ENCODE data around the gene GRIN3B.
A peak's percentile ranks its signal among the peaks of the same experiment; 100 is the strongest.
"Not testable (repeated sequence)": the region's sequence is repeated elsewhere in the genome, so short reads cannot be mapped to it uniquely, and the experiment has no call there.

The GRIN3B gene, protein sequence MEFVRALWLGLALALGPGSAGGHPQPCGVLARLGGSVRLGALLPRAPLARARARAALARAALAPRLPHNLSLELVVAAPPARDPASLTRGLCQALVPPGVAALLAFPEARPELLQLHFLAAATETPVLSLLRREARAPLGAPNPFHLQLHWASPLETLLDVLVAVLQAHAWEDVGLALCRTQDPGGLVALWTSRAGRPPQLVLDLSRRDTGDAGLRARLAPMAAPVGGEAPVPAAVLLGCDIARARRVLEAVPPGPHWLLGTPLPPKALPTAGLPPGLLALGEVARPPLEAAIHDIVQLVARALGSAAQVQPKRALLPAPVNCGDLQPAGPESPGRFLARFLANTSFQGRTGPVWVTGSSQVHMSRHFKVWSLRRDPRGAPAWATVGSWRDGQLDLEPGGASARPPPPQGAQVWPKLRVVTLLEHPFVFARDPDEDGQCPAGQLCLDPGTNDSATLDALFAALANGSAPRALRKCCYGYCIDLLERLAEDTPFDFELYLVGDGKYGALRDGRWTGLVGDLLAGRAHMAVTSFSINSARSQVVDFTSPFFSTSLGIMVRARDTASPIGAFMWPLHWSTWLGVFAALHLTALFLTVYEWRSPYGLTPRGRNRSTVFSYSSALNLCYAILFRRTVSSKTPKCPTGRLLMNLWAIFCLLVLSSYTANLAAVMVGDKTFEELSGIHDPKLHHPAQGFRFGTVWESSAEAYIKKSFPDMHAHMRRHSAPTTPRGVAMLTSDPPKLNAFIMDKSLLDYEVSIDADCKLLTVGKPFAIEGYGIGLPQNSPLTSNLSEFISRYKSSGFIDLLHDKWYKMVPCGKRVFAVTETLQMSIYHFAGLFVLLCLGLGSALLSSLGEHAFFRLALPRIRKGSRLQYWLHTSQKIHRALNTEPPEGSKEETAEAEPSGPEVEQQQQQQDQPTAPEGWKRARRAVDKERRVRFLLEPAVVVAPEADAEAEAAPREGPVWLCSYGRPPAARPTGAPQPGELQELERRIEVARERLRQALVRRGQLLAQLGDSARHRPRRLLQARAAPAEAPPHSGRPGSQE

DNA sequence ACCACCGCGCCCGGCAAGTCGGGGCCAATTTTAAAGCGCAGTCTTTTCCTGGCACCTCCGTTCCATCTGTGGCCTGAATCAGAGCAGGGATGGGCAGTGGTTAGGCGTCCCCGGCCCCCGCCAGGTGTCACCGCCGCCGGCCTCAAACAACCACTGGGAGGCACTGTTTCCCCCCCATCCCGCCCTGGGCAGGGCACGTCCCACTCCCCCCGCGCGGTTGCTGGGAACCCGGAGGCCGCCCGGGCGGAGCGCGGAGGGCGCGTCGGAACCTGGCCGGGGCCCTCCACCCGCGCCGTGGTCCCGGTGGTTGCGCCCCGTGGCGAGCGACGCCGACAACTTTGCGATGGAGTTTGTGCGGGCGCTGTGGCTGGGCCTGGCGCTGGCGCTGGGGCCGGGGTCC is at the start of gene GRIN3B:
Gene GRIN3B, plus strand, starts transcription at position 325 of the 400 bp plus-strand sequence. Its CDS starts 19 bp downstream, at position 344.
- peak; percentile 63 to 73 for DNase-seq

DNA sequence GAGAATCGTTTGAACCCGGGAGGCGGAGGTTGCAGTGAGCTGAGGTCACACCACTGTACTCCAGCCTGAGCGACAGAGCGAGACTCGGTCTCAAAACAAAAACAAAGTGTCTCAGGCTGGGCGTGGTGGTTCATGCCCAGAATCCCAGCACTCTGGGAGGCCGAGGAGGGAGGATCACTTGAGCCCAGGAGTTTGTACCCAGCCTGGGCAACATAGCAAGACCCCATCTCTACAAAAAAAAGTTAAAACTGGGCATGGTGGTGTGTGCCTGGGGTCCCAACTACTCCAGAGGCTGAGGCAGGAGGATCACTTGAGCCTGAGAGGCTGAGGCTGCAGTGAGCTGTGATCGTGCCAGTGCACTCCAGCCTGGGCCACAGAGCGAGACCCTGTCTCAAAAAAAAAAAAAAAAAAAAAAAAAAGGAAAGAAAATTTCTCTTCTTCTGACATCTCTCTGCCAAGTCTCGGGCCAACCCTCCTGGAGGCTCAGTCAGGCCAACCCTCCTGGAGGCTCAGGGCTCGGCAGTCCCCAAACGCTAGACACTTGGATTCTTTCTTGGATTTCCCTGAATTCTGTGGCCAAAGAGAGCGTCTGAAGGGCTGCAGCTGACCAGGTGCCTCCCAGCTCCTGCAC is 48.1 kb upstream of the GRIN3B start:
- no peak for DNase-seq

DNA sequence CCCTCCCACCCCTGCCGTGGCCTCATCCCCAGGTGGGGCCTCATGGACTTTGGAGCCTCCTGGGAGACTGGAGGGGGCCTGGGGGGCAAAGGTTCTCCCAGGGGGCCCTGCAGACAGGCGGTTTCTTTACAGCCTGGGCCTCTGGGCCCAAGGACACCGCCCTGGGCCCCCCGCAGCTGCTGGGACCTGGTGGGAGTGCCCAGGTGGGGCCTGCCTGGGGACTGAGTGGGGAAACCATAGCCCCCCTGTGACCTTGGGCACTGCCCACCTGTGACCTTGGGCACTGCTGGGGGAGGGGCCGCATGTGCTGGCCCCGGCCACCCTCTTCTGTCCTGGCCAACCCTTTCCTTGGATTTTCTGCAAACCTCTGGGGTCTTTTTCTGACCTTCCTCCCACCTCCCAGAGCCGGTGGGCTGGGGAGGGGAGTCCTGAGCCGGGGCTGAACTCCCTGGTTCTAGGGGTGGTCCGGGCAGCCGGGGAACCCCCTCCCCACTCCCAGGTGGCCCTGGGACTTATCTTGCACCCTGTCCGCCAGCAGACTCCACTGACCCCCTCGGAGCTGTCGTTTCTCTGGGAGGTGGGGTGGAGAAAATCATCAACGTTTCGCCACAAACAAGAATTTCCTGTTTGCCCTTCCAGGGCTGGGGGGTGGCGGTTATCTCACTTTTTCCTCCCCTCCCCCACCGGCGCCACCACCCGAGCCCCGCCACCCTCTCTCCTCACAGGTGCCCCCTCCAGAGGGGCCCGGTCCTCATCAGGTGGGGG is 47.4 kb upstream of the GRIN3B start:
- DNase-seq: peak in 1 of 2 donors; percentile 13

DNA sequence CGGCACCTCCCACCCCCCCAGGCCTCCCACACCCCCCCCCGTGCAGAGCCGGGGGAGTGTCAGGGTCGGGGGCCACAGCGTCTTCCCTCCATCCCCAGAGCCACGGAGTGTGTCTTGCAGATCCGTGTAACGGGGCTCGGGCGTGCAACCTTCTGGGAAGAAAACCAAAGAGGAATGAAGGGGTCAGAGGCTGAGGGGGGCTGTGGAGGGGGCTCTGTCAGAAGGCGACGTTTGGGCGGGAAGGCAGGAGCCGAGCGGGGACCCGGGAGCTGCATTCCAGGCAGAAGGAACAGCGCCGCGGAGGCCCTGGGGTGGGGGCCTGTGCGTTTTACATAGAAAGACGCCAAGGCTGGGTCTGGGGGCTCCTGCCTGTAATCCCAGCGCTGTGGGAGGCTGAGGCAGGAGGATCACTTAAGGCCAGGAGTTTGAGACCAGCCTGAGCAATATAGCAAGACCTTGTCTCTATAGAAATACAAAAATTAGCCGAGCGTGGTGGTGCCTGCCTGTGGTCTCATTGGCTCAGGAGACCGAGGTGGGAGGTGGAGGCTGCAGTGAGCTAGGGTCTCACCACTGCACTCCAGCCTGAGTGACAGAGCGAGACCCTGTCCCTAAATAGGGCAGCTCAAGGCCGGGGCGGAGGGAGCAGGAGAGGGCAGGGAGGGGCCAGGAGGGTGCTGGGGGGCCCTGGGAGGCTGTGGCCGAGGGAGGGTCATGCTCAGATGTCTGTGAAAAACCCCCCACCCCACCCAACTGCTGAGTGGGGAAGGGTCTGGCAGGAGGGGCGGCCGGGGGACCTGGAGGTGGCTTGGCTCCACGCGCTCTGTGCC is 46.6 kb upstream of the GRIN3B start:
- DNase-seq: no peak

DNA sequence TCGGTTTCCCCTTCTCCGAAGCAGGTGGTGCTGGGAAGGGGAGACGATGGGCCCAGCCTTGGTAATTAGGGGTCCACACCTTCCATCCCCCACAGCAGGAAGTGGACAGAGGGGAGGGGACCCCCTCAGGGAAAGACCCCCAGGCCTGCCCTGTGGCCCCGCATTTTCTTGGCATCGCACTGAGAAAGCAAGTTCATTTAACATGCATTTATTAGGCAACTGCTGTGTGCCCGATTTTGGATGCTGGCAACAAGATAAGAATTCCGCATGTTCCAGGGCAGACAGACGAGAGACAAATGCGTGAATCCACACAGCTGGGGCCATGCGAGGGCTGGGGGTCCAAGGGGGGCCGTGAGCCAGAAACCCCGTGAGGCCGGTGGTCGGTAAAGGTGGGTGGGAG is 45.9 kb upstream of the GRIN3B start:
- no peak for DNase-seq

DNA sequence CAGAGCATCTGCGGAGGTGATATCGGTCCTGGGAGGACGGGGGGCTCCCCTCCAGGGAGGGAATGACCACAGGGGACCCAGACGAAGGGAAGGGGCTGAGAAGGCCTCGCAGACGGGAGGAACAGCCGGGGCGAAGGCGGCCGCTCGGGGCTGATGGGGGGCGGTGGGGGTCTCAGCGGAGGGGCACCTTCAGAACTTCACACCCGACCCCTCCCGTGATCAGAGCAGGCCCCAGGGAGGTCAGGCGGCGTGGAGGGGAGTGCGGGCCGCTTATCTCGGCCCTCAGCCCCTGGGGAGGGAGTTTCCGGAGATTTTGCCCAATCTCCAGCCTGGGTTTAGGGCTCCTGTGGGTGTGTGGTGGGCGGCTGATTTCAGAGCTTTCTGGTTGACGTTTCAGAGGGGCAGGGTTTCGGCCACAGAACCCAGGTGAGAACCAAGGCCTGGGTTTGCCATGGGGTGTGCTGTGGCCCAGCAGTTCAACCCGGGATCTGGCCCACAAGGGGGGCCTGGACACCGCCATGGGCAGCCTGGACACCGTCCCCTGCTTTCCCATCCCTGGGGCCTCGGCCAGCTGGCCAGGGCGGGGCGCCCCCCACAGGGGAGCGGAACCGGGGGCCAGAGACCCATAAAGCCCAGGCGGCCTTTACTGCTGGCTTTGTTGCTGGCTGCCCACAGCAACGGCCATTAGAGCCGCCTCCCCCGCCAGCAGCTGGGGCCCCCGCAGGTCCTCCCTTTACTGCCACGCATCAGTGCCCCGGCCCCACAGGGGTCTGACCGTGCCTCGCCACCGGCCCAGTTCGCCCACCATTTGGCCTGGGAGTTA is 45.3 kb upstream of the GRIN3B start:
- DNase-seq: no peak

DNA sequence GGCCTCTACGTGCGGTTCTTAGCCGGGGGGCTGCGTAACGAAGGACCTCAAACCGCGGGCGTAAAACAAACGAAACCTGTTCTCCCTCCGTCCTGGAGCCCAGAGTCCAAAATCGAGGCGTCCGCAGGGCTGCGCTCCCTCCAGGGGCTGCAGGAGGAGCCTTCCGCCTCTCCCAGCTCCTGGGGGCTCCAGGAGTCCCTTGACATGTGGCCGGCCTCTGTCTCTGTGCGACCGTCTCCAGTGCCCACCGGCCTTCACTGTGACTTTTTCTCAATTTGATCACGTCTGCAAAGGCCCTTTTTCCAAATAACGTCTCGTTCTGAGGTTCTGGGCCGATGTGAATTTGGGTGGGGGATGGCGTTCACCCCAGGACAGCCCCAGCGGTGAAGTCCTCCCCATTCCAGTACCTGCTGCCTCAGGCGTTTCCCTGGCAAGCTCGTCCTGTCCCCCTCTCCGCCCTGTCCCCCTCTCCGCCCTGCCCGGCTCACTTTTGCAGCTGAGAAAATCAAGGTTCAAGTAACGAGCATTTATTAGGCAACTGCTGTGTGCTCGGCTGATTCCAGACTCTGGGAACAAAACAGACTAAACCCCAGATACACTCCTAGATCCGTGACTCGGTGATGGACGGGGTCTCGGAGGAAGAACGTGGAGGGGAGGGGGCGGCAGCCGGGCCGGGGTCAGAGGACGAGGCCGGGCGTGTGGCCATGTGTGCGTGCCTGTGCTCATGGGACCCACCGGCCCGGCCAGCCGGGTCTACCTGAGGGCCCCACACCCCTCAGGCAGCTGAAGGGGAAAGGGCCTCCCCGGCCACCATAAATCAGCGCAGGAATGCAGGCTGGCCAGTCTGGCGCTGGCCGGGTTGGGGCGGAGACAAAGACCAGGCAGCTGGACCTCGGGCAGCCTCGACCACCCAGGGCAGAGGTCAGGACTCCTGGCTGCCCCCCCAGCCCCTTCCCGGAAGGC is 44.1 kb upstream of the GRIN3B start:
- DNase-seq: no peak

DNA sequence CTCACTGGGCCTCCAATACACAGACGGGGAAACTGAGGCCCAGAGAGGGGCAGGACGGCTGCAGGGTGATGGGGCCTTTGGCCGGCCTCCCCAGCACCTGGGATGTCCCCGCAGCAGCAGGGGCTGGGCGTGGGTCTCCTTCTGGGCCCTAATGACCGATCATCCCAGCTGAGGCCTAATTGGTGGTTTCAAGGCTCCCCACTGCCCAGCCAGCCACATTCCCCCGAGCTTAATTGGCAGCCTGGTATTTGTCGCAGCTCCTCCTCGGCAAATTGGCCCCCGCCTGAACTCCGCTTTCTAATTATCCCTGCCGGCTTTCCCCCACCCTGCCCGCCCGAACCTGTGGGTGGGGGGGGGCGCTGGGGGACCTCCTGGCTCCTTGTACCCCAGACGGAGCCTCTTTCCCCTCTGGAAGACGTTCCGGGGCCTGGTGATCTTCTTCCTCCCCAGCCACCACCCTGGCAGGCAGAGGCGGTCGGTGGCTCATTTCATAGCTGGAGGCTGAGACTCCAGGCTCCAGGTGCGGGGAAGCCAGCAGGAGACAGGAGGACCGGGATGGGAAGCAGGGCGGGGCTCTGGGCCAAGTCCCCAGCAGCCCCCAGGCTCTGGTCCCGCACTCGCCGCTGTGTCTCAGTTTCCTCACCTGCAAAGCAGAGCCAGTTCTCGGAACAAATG is 43.3 kb upstream of the GRIN3B start:
- no peak for DNase-seq

DNA sequence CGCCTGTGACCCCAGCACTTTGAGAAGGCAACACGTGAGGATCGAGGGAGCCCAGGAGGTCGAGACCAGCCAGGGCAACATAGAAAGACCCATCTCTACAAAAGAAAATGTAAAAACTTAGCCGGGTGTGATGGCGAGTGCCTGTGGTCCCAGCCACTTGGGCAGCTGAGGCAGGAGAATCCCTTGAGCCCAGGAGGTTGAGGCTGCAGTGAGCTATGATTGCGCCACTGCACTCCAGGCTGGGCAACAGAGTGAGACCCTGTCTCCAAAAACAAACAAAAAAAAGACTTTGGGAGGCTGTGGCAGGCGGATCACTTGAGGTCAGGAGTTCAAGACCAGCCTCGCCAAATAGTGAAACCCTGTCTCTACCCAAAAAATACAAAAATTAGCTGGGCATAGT is 42.6 kb upstream of the GRIN3B start:
- DNase-seq: not testable (repeated sequence)

DNA sequence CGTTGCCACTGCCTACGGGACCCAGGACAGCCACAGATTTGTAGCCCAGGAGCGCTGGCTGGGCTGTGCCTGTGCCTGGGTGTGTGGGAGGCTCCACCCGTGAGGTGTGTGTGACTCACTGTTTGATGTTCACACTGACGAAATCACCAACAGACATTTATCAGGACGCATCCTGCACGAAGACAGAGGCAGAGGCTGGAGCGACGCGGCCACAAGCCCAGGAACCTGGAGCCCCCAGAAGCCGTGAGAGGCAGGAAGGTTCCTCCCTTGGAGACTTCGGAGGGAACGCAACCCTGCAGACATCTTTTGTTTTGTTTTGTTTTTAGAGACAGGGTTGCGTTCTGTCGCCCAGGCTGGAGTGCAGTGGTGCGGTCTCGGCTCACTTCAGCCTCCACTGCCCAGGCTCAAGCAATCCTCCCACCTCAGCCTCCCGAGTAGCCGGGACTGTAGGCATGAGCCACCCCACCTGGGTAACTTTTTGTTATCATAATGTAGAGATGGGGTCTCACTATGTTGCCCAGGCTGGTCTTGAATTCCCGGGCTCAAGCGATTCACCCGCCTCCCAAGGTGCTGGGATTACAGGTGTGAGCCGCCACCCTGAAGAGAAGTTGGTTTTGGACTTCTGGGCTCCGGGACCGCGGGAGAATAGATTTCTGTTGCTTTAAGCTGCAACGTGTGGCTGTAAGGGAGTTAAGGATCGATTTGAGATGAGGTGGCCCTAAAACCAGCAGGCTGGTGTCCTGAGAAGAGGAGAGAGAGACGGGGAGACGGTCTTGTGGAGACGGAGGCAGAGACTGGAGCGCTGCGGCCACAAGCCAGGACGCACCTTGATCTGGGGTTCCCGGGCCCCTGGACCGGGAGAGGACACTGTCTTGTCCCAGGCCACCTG is 41.0 kb upstream of the GRIN3B start:
- no peak for DNase-seq

DNA sequence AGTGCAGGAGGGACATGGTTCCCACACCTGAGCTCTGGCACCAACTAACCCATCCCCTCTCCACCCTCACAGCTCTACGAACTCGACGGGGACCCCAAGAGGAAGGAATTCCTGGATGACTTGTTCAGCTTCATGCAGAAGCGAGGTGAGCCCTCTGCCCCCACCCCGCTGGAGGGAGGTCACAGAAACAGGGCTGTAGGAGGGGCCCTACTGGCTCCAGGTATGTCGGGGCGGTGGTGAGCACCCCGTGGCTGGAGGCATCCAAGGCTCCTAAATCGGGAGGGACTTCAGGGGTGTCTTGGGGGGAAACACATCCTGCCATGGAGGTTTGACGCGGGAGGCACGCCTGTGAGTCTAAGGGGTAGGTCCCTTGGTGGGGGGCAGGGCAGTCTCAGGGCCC is 40.2 kb upstream of the GRIN3B start:
- DNase-seq: no peak

DNA sequence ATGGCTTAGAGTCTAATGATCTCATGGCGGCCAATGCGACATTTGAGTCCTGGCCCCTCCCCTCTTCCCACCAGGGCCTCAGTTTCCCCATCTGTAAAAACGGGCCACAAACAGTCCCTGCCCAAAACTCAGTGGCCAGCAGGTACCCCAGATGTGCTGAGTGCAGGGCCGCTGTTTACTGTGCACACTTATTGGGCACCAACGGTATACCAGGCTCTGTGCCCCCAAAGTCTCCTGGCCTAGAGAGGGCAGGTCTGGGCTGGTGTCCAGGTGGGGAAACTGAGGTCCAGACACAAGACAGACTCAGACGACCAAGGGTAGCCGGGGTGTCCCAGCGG is 39.6 kb upstream of the GRIN3B start:
- no peak for DNase-seq

DNA sequence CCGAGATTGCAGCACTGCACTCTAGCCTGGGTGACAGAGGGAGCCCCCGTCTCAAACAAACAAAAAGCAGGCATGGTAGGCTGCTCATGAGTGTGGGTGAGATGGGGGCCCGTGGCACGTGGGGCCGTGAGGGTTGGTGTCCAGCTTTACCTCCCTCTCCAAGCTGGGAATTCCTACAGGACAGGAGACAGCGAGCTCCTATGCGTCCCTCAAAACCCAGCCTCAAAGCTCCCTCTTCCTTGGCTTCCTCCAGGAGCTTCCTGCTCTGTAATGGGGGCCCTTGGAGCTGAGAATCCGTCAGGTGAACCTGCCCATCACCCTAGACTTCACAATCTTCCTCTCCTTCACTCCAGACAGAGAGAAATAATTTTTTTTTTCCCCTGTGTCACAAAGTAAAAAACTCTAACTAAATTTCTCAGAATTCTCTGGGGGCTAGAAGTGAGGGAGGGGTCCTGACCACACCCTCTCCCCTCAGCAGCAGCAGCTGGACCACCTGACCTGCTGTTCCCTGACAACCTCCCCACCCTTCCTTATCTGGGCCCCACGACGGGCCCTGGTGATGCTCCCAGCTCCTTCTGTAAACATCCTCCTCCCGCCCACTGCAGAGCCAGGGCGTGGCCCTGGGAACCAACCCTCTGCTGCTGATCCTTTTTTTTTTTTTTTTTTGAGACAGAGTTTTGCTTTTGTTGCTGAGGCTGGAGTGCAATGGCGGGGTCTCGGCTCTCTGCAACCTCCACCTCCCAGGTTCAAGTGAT is 38.2 kb upstream of the GRIN3B start:
- no peak for DNase-seq

DNA sequence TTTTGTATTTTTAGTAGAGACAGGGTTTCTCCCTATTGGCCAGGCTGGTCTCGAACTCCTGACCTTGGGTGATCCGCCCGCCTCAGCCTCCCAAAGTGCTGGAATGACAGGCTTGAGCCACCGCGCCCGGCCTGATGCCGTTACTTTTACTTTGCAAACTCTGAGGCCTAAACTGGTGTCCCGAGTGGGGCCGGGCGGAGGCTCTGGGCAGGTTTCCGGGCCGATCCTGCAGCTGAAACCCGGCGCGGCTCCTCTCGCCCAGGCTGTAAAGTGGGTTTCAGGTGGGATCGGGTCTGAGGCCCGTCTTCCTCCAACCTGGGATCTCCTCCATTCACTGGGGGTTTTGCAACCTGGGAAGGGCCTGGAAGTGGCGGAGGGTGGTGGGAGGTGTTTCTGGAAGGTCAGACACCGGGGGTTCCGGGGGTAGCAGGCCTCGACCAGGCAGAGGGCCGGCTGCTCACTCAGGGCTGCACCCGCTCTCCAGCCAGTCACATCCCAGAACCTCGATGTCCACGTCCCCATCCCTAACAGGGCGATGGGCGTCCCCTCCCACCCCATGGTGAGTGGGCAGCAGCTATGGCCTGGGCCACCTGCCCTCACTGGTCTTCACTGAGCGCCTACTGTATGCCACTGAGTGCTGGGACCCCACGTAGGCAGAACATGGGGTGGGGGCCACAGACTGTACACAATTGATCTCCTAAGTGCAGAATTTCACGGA is 37.4 kb upstream of the GRIN3B start:
- DNase-seq: no peak

DNA sequence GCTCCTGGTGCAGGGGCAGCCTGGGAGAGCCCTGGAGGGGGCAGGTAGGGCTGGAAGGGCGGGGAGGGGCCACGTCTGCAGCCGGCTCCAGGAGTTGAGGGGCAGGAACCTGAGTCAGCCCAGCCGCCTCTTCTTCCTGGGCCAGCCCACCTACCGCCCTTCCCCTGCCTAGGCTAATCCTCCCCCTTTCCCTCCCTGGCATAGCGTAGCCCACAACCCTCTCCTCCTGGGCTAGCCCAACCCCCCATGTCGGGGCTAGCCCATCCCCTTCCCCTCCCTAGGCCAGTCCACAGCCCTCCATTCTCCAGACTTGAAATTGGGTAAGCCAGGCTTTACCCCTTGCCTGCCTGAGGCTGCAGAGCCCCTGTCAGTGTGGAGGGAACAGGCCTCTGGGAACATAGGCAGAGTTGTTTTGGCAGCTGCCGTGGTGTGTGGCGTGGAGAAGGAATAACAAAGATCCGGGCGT is 36.7 kb upstream of the GRIN3B start:
- DNase-seq: no peak

DNA sequence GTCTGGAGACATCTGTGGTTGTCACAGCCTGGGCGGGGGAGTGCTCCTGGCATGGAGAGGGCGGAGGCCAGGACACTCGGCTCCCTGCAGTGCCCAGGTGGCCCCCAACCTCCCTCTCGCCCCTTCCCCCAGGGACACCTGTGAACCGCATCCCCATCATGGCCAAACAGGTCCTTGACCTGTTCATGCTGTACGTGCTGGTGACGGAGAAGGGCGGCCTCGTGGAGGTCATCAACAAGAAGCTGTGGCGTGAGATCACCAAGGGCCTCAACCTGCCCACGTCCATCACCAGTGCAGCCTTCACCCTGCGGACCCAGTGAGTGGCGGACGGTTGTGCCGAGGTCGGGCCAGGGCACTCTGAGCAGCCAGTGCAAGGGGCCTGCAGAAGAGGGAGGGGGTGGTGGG is 36.1 kb upstream of the GRIN3B start:
- DNase-seq: no peak

Measured in CD4-positive, alpha-beta T cell treated with Interleukin-1 beta for 1 hour (primary cell).